NCI-H1105 (cell line): ENCODE measurements around the gene ACTG1.

Source experiments
- DNase-seq: peaks from one replicate; lab custom pipeline; 2025; lab: John Stamatoyannopoulos, UW

ACTG1 gene

GRCh38 chr17:81462506-81463125, 50.0 kb downstream of the ACTG1 start:
- DNase-seq = no peak

- no peak for DNase-seq
These were observed 50.7 kb downstream of the ACTG1 start for GRCh38 chr17:81461607-81462500.

- no peak for DNase-seq
These were observed 51.6 kb downstream of the ACTG1 start for GRCh38 chr17:81460856-81461460.
